ENCODE data around the gene ATP6V1A.

The ATP6V1A gene

GRCh38 chr3:113852506-113852905 is 105.7 kb downstream of the ATP6V1A start:
- no peak for DNase-seq (ENCODE audit: extremely low read depth, insufficient read length)
- no peak for TF ChIP-seq CTCF (IDR thresholded peaks at IDR 0.05; ENCODE audit: insufficient read depth, low read length, poor library complexity, severe bottlenecking)
- Histone ChIP-seq H3K4me3 (replicated peaks; ENCODE audit: low read depth, low read length) (no peak overlapping the region), H3K36me3 (ENCODE audit: control insufficient read depth, insufficient read depth, low read length) (no peaks in the 10 kb centered on the region), H3K27me3 (replicated peaks; ENCODE audit: control insufficient read depth, insufficient read depth, low read length) (no peaks in the 10 kb centered on the region)
